Measurements from ENCODE around the gene SPTB.

The SPTB gene

DNA sequence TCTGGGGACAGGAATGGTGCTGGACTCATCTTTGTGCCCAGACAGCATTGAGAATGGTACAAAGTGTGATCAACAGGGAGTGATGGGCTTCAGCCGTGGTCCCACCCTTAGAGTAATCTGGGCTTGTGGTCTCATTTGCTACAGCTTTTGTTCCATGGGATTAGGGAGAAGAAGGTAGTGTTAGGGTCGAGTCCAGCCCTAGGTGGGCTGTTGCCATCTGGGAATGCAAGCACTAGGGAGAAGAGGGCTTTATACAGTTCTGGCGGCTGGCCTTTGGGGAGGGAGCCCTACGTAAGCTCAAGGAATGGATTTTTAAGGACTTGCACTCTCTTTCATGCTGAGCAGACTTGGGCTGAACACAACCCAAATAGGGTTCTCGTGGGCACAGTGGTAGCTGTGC lies 170.6 kb downstream of the SPTB start:
- no peak for DNase-seq (ENCODE audit: low read depth in 2 of 2)

DNA sequence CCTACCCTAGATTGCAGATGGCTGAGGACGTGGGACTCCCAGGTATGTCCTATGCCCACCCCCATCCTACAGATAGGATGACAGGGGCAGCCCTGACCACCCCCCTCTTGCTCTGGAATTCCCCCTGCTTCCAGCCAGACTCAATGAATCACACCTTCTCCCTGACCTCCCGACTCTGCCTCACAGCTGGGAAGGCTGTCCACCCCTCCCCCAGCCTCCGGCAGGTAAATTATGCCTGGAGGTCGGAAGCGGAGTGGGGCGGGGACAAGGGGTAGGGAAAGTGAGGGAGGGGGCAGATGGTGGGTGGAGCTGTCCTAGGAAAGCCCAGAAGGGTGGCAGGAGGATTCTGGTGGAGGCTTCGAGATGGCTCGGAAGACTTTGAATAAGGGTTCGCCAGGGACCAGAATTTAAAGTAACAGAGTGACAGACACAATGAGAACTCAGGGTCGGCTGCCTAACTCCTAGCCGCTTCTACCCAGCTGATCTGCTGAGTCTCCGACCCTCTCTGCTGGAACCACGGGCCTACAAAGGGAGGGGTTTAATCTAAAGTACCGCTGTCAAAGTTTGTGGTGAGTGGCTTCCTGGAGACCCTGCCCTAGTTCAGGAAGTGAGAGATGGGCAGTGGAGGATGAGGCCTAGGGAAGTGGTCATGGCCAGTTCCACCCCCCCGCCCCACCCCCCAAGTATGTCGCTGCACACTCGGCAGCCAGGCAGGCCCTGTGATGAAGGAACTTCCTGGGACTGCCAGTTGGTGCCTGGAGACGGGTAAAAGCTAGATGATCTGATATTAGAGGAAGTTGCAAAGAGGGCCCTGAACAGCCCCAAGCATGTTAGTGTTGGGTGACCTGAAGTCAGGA lies 171.3 kb downstream of the SPTB start:
- no peak for DNase-seq (ENCODE audit: low read depth in 2 of 2)

- no peak for DNase-seq (ENCODE audit: low read depth in 2 of 2)
These were observed 172.0 kb downstream of the SPTB start for GRCh38 chr14:64707661-64708060.

DNA sequence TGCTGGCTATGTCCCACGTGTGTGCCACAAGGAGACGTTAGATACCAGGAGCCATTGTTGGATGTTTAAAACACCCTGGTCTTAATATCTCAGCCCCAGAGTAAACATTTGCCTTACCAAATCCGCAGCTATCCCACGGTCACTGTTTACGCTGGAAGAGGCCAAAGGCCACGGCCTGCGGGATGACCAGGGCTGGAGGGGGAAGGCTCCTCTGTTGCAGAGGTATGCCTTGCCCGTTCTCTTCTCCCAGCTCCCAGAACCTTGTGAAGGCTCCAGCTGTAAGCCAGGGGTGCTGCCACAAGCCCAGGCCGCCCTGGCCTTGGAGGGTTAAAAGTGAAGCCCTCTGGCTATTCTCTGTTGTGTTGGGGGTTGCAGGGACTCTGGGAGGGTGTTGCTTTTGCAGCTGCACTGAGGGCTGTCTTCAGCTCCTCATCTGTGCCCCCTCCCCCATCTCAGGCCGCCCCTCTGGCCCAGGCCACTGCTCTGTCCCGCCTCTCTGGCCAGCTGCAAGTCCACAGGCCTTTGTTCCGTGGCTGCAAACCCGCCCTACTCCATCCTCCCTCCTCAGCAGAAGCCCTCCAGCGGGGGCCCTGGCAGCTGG lies 173.0 kb downstream of the SPTB start:
- no peak for DNase-seq (ENCODE audit: low read depth in 2 of 2)

GRCh38 chr14:64706119-64706592 lies 173.6 kb downstream of the SPTB start:
- no peak for DNase-seq (ENCODE audit: low read depth in 2 of 2)

DNA sequence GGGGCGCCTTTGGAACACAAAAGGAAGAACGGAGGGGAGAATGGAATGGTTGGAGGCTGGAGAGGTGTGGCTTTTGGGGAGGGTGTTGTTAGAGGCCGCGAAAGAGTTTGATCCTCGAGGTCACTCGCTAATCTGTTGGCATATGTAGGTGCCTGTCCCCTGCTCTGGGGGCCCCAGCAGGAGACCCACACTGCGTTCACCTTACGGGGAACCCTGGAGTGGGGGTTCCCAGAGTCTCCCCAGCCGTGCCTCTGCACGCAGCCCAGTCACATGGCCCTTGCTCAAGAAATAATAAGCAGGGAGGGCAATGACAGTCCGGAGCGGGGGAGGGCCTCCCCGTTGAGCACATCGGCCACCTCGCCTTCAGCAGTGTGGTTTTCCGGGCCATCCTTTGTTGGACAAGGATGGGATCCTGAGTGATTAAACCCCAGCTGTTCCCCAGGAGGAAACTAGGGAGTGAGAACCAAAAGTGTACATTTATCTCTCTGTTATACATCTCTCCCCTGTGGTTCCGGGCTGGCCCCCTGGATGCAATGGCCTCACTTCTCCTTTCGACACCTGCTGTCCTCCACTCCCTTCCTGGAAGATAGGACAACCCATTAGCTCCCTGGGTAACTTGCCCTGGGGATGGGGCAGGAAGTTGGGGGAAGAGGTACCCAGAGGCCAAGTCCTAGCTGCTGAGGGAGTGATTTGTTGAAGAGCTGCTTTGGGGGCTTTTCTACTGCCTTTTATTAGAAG lies 174.2 kb downstream of the SPTB start:
- no peak for DNase-seq (ENCODE audit: low read depth in 2 of 2)

DNA sequence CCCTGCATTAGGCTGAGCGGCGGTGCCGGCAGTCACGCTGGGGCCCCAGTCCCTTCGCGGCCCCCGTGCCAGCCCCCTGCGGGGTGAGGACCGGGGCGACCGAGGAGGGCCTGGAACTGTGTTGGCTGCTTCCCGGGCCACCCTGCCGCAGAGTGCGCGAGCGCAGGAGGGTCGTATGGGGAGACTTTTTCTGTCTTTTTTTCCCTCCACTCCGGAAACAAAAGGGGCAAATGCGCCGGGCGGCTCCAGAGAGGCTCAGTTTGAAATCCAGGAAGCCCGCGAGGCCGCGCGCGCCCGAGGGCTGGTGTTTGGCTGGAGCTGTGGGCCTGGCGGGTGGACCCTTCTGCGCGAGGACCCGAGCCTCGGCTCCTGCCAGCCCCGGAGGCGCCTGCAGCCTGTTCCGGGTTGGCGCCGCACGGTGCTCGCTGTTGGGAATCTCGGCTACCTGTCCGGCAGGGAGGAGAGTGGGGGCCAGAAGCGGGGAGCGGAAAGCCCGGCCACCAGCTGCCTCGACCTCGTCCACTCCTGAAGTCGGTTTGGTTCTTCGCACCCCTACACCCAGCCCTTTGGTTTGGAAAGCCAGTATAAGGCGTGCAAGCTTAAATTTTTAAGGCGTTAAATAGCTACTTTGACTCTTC lies 174.8 kb downstream of the SPTB start:
- no peak for DNase-seq (ENCODE audit: low read depth in 2 of 2)

DNA sequence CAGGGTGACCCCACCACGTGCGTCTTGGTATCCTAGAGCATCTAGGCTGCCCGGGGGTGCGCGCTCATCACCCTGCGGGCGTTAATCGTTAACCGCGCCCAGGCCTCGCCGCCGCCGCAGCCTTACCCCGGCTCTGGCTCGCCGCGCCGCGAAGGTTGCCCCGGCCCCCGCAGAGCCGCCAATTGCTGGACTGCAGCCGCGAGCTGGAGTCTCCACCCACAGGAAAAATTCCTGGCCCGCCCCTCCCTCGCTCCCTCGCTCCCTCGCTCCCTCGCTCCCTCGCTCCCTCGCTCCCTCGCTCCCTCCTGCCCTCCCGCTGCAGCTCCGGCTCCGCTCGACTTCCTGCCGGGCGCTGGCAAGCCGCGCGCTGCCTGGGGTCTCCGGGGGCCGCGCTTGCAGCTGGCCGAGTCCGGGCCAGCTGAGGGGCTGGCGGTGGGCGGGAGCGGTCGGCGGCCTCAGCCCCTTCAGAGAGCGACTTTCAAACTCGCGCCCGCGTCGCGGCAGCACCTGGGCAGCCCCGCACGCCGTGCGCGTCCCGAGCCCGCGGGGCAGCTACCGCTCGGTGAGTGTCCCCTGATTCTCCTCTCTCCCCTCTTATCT lies 175.5 kb downstream of the SPTB start, which contains the start of gene PLEKHG3:
Gene PLEKHG3, plus strand, starts transcription at position 282 of the 600 bp plus-strand sequence. CDS start 23,208 bp downstream, outside the sequence.
- DNase-seq (ENCODE audit: low read depth in 2 of 2): no peak

DNA sequence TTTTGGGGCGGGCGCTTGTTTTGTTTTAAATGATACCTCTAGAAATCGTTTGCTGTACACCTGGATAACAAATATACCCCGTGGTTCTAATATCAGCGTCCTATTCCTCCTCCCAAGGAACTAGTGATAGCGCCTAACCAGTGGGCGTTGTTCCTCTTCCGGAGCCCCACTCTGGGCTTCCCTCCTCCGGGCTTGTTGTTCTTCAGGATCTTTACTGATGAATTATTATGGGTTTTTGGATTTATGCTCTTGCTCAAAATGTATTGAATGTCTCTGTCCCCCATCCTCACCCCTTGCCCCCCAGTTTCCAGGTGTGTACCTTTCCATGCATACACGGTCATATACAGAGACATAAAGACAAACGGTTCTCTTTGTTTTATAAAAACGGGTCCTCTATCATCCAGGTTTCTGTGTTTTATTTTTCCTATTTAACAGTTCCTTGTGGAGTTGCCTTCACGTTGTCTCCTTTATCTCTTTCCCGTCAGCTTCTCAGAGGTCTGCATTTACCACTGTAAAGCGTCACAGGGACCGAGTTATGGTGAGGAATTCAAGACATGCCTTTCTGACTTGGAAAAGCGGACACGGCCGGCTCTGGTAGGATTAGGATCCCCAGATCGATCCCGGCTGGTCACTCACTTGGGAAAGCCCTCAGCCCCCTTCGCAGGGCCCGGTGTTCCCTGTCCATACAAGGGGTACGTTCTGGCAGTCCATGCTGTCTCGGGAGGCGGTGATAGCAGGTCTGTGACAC lies 176.1 kb downstream of the SPTB start:
- no peak for DNase-seq (ENCODE audit: low read depth in 2 of 2)

DNA sequence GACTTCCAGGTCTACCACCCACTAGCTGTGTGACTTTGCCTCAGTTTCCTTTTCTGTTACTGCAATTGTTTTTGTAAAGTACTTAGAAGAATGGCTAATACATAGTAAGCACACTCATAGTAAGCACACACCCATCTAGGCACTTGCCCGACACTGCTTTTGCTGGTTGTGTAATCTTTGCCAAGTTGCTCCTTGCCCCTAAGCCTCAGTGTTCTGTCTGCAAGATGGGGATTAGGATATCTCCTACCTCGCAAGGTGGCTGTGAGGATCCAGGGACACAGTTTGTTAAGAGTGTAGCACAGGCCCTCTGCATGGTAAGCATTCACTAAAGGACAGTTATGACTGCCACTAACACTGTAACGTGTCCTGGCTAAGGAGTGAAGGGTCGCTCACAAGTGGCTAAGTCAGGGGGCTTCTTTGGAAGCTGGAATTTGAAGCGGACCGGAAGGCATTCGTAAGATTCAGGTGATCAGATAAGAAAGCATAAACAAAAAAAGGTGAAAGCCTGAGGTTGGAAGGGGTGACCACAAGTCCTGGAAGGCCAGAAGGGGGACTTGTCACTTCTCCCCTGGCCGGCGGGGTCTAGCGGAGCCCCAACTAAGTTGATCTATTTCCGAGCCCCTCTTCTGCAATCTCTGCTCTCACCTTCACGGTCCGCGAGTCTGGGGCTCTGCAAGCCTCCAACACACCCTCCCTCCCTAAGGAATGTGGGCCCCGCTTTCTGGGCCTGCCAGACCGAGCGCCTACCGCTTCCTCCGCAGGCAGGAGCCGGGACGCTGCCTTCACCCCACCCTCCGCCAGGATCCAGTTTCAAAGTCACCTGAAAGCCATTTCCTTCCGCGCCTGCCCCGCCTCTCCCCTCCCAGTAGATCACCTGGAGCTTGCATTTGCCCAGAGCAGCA lies 177.0 kb downstream of the SPTB start:
- DNase-seq (ENCODE audit: low read depth in 2 of 2): no peak

DNA sequence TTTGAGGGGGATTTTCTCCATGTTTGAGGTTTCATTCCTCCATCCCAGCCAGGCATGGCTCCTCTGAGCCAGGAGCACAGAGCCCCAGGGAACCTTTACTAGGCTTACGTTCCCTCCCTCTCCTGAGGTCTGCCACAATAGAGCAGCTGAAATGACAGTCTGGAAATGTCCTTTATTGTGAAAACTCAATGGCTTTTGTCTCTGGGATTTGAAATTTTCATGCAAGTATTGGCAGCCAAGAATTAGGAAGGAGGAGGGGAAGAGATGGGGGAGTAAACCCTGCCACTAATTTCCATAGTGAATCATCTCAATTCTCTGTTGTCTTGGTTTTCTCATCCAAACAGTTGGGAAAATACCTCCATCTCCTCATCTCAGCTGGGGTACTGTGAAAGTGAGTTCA lies 178.0 kb downstream of the SPTB start:
- no peak for DNase-seq (ENCODE audit: low read depth in 2 of 2)

DNA sequence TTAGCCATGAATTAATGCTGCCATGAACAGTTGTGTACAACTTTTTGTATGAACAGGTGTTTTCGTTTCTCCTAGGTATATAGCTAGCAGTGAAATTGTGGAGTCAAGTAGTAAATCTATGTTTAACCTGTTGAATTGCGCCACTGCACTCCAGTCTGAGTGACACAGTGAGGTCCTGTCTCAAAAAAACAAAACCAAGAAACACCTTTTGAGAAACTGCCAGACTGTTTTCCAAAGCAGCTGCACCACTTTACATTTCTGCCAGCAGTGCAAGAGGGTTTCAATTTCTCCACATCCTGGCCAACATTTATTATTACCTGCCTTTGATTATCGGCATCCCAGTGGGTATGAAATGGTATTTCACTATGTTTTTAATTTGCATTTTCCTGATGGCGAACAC lies 178.8 kb downstream of the SPTB start:
- no peak for DNase-seq (ENCODE audit: low read depth in 2 of 2)

GRCh38 chr14:64700290-64700689 lies 179.4 kb downstream of the SPTB start:
- no peak for DNase-seq (ENCODE audit: low read depth in 2 of 2)

DNA sequence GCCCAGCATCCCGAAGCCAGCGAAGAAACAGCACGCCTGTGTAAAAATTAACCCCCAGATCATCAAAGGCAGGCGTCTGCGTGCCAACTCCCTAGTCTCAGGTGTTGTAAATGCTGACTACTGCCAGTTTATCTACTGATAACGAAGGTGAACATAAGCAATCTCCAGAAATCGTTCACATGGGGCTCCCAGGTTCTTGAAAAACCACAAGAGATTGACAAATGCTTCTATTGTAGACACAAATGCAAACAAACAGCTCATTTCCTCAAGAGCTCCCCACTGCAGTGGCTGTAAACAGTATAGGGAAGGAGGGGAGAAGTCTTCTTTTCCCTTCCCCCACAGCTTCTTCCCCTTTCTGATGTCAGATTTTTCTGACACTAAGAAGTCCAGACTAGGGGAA lies 180.8 kb downstream of the SPTB start:
- DNase-seq (ENCODE audit: low read depth in 2 of 2): no peak

DNA sequence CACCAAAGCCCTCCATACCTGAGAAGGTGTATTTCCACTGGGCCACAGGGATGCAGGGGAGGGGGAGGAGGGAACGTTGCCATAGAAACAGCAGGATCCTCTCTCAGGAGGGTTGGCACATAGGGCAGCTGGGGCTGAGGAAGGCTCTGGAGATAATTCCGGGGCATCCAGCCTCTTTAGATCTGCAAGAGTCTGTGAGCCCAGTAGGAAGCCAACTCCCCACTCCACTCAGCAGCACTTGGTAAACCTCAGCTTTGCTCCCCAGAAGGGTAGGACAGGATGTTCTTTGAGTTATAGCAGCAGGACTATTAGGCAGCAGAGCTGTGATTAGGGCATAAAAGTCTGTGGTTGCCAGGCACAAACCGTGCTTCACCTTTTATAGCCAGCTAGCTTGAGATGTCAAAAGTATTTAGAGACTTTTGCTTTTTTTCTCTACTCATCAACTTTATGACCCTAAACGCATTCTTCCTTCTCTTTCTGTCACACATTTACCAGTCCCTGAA lies 183.3 kb downstream of the SPTB start:
- DNase-seq (ENCODE audit: low read depth in 2 of 2): no peak
